HS-5 (cell line): ENCODE results near the gene ARPC1B.
"Not testable (repeated sequence)": the region's sequence is repeated elsewhere in the genome, so short reads cannot be mapped to it uniquely, and the experiment has no call there.

Experiments used
- DNase-seq: peaks from one replicate; pipeline ENCODE4 v3.0.0-alpha.2; 2012; ENCODE audit warnings: low read depth

The ARPC1B gene

DNA sequence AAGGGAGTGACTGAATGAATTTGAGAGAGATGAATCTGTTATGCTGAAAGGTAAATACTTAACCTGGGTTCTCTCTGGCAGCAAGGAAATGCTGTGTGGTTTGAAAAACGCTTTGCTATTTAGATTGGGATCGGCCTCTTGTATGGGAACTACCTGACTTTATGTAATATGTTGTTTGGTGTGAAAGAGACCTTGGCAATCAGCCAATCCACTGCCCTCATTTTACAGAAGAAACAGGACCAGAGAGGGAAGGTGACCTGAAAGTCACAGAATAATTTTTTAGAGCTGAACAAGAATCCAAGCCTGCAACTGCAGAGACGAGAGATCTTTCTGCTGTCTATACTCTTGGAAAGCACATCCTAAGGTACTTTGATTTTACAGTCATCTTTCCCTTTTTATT is 35.3 kb downstream of the ARPC1B start:
- DNase-seq: no peak

DNA sequence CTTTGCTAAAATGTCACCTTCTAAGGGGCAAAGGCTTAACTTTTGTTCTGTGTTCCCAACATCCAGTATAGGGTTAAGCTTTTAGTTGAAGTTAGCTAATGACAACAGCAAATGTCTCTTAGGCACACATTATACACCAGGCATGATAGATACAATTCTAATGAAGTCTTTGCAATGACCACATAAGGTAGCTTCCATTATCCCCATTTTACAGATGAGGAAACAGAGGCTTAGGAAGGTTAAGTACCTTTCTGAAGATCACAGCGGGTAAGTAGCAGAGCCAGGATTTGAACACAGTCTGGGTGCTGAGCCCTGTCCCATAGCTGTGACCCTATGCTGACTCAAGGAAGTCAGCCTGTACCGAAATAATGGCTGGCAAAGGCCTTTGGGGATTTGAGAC is 36.1 kb downstream of the ARPC1B start:
- no peak for DNase-seq

DNA sequence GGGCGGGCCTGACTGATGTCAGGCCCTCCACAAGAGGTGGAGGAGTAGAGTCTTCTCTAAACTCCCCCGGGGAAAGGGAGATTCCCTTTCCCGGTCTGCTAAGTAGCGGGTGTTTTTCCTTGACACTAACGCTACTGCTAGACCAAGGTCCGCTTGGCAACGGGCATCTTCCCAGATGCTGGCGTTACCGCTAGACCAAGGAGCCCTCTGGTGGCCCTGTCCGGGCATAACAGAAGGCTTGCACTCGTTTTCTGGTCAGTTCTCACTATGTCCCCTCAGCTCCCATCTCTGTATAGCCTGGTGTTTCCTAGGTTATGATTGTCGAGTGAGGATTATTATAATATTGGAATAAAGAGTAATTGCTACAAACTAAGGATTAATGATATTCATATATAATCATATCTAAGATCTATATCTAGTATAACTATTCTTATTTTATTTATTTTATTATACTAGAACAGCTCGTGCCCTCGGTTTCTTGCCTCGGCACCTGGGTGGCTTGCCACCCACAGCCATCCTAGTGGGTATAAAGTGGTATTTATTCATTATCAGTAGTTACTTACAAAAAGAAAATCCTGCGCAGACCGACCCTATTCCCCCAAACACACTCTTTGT is 41.1 kb downstream of the ARPC1B start:
- not testable (repeated sequence) for DNase-seq

DNA sequence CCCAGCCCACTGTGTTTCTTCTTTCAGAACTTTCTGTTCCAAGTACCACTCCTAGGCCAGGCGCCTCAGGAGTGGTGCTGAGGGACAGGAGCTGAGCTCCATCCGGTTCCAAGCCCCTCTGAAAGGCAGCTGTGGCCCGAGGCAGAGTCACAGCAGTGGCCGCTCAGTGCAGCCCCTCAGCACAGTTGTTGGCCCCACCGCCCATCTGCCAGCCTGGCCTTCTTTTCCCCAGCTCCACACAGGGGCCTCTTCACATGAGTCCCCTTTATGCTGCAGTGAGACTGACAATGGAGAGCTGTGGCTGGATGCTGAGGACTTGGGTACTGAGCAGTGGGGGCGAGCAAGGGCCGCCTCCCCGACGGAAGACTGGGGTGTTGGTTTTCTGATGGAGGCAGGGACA is 43.7 kb downstream of the ARPC1B start:
- DNase-seq: no peak

DNA sequence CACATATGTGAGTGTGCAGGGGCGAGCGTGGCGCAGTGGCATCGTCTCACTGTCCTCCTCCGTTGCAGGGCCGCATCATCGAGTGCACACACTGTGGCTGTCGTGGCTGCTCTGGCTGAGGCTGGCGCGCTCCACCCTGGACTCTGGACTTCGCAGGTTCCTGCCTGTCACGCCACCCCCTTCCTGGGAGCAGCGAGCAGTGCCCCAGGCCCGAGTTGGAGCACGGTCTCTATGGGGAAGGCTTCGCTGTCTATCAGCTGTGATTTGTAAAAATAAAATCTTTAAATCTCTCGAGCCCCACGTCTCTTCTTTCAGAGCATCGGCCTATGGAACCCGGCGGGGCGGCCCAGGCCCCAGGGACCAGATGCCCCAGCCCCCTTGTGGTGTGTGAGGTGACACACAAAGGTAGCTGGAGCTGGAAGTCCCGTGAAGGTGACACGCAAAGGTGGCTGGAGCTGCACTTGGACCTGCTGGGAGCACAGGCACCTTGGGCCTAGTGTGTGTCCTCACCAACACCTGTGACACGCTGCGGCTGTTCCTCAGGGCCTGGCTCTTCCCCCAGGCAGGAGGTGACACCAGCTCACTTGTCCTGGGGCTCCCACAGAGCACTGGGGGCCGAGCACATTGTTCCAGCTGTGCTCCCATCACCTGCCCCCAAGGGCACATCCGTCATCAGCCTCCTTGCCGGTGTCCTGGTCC is 44.9 kb downstream of the ARPC1B start:
- DNase-seq: no peak

DNA sequence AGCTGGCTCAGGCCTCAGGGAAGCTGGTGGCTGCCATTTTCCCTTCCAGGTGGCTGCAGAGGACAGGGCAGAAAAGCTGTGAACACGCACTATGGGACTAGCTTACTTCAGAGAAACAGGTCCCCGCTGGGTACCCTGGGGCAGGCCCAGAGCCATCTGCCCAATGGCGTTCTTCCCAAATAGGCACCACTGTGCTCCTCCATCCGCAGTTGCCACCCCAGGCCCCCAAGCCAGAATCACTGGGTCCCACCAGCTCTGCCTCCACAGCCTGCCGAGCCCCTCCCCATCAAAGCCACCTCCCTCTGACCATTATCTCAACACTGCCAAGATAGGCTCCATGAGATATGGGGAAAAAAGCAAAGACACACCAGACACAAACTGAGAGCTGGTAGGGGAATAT is 45.7 kb downstream of the ARPC1B start:
- DNase-seq: no peak

DNA sequence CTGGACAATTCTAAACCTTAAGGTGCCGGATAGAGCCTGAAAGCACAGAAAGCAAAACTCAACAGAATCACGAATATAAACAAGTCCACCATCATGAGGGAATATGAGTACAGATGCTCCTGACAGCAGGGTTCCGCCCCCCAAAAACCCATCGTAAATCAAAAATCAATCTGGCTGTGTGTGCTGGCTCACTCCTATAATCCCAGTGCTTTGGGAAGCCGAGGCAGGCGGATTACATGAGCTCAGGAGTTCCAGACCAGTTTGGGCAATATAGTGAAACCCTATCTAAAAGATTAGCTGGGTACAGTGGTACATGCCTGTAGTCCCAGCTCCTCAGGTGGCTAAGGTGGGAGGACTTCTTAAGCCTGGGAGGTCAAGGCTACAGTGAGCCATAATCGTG is 46.5 kb downstream of the ARPC1B start:
- no peak for DNase-seq

DNA sequence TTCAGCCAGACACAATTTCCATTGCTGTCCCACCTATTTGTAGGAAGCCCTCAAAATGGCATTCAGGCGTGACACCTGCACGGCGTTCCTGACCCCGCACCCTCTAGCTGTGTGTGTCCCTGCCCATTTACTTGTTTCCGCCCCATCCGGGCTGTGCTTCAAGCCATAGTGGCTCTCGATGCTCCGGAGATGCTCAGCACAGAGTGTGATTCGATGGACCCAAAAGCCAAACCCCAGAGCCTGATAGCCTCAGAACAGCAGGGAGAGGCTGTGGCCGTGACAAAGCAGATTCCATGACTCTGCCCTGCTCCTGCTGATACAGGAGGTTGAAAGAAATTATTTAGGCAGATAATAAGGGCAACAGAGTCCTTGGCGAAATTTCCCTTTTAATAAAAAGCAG is 47.7 kb downstream of the ARPC1B start:
- DNase-seq: no peak

DNA sequence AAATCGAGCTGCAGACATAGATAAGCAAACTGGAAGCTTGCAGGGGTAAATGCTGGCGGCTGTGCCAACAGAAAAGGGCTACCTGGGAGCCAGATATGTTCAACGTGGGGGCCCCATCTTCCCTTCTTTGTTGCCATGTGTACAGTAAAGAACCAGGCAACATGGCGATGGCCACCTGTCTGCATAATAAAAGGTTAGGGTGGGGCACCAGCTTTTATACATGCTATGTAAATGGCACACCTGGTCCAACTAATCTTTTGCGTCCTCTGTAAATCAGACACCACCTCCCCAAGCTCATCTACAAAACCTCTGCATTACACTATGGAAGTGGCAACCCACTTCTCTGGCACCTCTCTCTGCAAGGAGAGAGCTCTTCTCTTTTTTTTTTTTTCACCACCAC is 48.1 kb downstream of the ARPC1B start:
- no peak for DNase-seq

DNA sequence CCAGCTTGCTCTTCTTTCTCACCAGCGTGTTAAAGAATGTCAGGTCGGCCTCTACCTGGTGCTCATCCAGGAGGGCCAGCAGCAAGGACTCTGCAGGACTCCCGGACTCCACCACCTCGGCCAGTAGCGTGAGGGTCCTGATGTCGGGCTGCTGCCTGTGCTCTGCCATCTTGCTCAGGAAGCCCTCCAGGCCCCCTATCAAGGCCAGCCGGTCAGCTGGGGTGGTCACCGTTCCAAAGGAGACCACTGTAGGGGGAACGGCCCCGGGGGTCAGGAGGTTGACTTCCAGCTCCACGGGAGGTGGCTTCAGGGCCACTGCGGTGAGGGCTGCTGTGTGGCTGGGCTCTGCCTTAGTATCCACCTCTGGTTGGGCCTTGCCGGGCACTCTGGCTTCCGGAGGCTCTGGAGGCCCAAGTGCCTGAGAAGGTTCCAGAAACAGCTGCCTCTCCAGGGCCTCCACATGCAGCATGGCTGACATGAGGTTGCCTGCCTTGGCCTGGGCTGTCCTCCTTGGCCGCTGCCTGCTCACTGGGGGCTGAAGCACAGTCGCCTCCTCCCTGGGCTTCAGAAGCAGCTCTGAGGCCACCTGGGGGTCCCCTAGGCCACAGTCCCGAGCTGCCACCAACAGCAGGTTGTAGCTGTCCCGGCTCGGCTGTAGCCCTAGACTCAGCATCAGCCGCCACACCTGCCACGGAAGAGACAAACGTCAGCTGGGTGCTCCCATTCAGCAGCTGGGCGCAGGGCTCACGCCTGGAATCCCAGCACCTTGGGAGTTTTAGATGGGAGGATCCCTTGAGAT is 50.6 kb downstream of the ARPC1B start:
- DNase-seq: no peak

DNA sequence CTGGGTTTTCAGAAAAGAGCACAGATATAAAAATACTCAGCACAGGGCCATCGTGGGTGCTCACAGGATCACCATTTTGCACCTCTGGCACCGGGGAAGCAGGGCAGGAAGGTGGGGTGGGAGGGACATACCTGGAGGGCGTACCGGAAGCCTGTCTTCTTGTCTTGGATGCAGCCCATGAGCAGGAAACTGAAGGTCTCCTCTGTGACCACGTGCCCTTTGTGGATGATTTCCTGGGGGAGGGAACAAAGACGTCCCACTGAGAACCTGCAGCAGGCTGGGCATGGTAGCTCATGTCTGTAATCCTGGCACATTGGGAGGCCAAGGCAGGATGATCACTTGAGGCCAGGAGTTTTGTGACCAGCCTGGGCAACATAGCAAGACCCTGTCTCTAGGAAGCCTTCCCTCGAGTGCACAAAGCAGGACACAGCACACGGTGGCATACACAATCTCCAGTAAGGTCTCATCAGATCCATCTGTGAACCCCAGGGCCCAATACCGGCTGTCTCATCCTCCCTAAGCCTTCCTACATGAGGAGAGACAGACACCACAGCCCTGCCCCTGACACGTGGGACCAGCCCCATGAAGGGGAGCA is 54.5 kb downstream of the ARPC1B start:
- no peak for DNase-seq

DNA sequence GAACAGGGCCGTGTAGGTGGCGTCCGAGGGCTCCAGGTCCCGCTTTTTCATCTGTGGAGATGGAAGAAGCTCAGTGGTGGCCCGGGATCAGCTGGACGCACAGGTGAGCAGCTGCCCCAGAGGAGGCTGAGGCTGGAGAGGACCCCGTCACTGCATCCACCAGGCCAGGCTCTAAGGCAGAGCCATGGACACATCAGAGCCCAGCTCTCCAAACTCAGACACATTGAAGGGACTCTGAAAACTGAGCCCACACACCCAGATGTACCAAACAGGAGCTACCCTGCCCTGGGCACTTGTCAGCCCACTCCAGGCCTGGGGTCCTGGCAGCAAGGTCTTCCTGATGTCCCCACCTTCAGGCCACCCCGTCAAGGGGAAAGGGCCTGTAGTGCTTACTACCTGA is 55.2 kb downstream of the ARPC1B start:
- DNase-seq: no peak

DNA sequence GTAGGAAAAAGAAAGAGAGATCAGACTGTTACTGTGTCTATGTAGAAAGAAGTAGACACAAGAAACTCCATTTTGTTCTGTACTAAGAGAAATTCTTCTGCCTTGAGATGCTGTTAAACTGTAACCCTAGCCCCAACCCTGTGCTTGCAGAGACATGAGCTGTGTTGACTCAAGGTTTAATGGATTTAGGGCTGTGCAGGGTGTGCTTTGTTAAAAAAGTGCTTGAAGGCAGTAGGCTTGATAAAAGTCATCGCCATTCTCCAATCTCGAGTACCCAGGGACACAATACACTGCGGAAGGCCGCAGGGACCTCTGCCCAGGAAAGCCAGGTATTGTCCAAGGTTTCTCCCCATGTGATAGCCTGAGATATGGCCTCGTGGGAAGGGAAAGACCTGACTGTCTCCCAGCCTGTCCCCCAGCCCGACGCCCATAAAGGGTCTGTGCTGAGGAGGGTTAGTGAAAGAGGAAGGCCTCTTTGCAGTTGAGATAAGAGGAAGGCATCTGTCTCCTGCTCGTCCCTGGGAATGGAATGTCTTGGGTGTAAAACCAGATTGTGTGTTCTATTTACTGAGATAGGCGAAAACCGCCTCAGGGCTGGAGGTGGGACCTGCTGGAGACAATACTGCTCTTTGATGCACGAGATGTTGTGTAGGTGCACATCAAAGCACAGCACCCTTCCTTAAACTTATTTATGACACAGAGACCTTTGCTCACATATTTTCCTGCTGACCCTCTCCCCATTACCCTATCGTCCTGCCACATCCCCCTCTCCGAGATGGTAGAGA is 57.4 kb downstream of the ARPC1B start:
- not testable (repeated sequence) for DNase-seq

DNA sequence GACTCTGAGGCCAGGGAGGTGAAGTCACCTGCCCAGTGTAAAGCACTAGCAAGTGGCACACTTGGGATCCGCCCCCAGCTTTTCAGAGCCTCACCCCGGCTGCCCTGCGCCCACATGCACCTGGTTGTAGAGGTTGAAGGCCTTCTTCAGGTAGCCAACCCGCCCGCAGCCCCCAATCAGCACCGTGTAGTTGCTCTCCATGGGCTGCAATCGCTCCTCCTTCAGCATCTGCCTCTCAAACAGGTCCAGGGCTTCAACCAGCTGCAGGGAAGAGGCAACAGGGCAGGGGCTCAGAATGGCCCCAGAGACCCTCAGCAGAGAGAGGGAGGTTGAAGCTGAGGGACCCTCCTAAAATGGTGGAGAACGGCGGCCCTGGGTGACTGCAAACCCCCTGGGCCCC is 58.6 kb downstream of the ARPC1B start:
- no peak for DNase-seq

DNA sequence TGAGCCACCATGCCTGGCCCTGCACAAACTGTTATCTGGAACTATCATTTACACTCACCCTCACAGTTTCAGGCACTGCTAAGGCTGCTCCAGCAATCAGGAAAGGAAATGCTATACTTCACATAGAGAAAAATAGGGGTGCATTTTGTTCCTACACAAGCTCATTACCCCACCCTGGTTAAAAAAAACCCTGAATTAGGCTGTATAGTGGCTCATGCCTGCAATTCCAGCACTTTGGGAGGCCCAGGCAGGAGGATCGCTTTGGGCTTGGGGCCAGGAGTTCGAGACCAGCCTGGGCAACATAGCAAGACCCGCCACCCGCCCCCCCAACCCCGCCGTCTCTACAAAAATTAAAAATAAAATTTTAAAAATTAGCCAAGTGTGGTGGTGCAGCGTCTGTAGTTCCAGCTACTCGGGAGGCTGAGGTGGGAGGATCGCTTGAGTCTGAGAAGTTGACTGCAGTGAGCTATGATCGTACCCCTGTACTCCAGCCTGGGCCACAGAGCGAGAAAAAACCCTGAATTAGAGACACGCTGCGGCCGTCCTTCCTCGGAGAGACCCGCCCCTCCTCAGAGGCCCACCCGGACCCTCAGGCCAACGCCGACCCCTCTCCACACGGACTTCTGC is 63.5 kb downstream of the ARPC1B start:
- DNase-seq: no peak

DNA sequence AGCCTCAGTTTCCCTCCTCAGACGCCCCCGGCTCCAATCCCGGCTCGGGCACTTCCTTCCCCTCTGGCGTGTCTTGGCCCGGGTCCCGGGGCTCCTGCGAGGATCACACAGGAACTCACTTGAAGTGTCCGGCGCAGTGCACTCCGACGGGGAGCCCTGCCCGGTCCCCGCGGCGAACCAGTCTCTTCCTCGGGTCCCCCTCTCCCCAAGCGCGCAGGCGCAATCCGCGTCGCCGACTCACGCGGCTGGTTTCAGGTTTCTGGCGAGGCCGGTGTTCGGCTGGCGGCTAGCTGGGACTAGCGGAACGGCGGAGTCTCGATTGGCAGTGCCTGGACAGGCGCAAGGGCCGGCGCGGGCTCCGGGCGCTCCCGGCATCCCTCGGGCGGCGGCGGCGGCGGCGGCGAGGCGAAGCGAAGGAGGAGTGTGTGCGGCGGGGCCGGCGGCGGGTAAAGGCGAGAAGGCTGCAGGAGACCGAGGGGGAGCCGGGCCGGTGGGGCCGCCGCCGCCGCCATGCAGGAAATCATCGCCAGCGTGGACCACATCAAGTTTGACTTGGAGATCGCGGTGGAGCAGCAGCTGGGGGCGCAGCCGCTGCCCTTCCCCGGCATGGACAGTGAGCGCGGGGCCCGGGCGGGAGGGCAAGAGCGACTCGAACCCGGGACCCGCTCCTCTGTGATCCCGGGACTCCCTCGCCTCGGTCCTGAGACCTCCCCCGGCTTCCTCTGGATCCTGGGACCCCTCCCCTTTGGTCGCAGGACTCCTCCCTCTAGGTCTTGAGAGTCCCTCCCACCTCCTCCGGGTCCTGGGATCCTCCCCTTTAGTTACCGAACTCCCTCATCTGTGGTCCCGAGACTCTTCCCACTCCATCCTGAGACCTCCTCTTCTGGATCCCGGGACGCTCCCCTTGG is 64.3 kb downstream of the ARPC1B start, which contains the start of the genes CPSF4 and PTCD1:
CPSF4 (plus strand) TSS at position 371 of the 908 bp plus-strand sequence; CDS start at position 511, 140 bp downstream.
PTCD1 (minus strand) TSS at position 226 of the 908 bp plus-strand sequence. CDS start 3,556 bp downstream, outside the sequence.
- DNase-seq: peak; percentile 53

DNA sequence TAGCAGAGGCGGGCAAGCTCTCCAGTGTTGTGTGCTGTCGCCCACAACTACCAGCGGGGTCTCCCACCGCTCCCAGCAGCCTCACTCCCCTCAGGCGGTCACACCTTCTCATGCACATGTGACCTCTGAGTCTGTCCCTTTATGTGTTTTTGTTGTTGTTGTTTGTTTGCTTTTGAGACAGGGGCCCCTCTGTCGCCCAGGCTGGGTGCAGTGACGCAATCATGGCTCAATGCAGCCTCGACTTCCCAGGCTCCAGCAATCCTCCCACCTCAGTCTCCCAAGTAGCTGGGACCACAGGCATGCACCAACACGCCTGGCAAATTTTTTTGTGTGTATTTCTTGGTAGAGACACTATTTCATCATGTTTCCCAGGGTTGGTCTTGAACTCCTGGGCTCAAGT is 65.7 kb downstream of the ARPC1B start:
- no peak for DNase-seq
